Measurements from ENCODE around the gene TMPRSS3.

Gene TMPRSS3

GRCh38 chr21:42331660-42332059, 64.2 kb downstream of the TMPRSS3 start:
- DNase-seq (ENCODE audit: low spot score), result no peak

GRCh38 chr21:42330380-42331371, 65.2 kb downstream of the TMPRSS3 start:
- DNase-seq (ENCODE audit: low spot score), result no peak

DNA sequence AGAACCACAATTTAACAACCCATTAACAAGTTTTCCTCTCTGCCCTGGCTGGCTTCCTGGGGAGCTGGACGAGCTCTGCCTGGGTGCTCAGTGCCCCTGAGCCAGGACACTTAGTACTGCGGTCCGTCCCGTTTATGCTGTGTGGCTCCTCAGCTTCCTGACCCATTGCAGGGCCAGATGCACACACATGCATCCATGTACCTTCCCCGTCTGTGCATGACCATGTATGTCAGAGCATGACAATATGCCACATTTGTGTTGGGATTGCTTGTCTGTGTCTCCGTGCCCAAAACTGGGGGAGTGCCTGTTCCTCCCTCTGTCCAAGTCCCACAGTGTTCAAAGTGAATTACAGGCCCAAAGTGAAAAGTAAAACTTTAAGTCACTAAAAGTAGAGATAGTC, 71.0 kb downstream of the TMPRSS3 start:
- no peak for DNase-seq (ENCODE audit: low spot score)
